HG03439 (cell line): ENCODE results near the gene CCNJ.

Experiments used
- ATAC-seq: cut with Tn5 transposase; IDR thresholded peaks from one replicate; pipeline ENCODE4 v1.9.1; 2021; ENCODE audit warnings: mild to moderate bottlenecking, moderate library complexity; ENCODE audit not compliant: unreplicated experiment

The CCNJ gene

DNA sequence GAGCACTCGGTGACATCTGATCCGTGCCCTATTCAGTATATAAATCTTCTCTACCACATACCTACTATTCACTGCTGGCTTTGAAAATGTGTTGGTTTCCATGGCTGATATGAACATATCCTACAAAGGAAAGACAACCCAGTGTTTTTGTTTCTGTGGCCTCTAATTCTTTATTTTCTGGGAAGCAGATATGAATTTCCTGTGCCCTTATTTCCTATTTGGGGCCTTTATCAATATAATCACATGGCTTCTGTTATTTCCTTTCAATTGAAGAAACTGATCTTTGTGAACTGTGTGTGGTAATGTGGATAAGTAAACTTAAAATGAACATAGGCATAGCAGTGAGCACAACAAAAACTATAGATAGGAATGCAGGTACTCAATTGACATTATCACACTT is 10.6 kb downstream of the CCNJ start:
- no peak for ATAC-seq

DNA sequence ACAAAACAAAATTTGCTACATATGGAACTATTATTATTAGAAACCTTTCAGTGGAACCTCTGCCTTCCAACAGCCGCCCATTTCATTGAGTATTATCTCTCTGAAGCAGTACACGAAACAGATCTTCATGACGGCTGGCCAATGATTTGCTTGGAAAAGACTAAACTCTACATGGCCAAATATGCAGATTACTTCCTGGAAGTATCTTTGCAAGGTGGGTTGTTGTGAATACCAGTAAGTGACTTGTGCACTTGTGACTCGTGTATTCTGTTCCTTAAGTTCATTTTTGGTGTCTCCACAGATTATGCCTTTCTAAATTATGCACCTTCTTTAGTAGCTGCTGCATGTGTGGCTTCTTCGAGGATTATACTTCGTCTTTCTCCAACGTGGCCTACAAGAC is 13.4 kb downstream of the CCNJ start:
- ATAC-seq, result no peak

DNA sequence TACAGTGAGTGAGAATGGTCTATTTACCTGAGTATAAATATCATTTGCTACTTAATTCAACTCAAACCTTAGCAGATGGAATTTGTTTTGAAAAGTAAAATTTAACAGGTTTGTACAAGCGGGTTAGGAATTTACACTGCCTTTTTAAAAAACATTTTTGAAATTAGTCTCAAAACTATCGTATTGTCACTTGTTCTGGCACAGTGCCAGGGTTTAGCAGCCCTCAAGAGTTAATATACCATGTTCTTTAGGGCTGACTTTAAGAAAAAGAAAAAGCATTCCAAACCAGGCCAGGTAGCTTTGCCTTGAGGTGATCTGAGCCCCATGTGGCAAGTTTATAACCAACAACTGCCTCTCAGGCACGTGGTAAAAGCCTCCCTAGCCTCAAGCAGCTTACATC is 17.8 kb downstream of the CCNJ start:
- ATAC-seq, result no peak

DNA sequence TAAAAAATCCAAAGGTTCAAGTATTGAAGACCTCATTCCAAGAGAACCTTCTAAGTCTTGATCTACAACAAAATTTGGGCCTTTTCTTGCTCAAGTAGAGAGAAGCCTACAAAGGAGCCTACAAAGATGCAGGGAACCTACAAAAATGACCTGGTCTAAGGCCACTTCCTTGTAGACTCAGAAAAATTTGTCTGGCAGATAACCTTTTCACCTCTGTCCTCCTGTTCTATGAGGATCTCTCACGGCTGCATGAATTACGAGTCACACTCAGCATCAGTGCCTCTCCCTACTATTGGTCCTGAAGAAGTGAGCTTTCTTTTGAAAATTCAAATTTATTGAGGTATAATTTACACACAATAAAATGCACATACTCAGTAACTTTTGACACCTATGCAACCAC is 29.3 kb downstream of the CCNJ start:
- no peak for ATAC-seq

DNA sequence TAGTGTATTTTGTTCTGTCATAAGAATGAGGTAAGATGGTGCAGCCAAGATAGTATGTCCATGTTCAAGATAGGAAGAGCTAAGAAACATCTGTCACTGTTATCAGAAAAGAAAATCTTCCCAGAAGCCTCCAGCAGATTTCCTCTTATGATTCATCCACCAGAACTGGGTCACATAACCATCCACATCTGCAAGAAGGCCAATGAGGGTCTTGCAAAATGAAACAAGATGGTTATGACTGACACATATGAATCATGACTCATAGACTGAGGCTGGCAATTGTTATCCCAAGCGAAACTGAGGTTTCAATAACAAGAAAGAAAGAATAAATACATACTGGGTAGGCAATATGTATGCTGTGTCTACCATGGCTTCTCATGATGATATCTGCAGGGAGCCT is 30.3 kb downstream of the CCNJ start:
- no peak for ATAC-seq

DNA sequence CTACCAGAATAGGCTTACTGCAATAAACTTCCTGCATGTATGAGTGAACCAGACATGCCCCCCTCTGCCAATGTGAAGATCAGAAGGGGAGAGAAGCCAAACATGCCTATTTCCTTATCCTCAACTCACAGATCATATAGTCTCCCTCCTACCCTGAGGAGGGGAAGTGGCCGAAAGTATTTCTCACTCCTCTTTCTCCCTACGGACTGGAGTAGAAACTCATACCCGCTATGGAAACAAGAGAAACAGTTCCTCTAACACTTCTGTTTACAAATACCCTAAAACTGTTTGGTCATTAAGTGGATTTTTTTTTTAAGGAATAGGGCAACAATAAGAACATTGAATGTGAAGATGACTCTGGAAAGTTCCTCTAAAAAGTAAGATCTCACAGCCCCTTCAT is 31.4 kb downstream of the CCNJ start:
- no peak for ATAC-seq

DNA sequence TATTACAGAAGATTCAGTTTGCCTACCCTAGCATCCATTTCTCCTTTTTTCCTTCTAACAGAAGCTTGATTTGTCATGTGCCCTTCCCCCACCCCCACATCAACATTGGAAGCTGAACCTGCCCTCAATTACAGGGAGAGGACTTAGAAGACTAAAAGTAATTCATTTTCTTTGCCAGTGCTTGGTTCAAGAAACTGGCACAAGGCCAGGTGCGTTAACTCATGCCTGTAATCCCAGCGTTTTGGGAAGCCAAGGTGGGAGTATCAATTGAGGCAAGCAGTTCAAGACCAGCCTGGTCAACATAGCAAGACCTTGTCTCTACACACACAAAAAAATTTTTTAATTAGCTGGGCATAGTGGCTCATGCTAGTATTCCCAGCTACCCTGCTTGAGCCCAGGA is 32.6 kb downstream of the CCNJ start:
- ATAC-seq, result no peak

DNA sequence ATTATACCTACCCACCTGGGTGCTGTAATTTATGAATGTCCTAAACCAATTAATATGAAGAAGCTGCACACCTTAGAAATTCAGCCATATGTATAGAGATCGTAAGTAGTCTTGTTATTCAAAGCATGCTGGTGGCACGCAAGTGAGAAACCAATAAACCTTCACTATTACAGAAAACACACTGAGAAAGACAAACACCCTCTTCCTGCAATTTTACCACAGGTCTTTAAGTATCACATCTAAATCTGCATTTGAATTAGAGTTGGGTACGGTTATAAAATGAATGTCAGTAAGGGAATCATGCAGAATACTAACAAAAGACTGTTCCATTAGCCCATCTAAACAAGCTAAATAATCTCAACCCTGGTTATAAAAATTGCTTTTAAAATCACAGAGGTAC is 33.8 kb downstream of the CCNJ start:
- no peak for ATAC-seq

DNA sequence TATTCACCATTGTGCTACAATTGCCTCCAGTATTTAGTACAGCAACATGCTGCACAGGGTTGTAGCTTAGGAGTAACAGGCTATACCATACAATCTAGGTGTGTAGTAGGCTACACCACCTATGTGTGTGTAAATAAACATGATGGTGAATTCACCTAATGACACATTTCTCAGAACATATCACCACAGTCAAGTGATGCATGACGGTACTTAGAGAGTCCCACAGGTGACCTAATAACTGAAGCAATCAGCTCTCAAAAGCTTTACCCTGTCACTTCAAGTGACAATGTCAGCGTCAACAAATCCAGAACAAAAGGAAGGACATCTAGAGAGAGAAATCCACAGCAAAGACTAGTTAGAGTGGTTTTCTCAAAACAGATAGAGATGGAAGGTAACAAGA is 38.8 kb downstream of the CCNJ start:
- ATAC-seq, result no peak

DNA sequence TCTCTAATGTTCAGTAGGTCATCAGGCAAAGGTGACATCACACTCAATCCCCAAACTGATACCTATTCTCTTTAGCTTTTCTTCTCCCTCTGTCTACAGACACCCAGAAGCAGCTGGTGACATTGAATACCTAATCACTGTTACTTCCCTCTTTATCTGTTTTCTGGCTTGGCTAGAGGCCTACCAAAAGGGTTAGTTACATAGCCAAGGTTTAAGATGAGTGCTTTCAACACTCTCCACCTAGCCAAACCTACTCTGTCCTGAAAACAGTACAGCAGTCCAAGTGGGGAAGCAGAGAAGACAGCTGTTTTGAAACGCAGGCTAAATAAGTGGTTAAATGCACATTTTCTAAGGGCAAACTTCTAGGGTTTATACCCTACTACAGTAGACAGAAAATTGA is 39.4 kb downstream of the CCNJ start:
- no peak for ATAC-seq

DNA sequence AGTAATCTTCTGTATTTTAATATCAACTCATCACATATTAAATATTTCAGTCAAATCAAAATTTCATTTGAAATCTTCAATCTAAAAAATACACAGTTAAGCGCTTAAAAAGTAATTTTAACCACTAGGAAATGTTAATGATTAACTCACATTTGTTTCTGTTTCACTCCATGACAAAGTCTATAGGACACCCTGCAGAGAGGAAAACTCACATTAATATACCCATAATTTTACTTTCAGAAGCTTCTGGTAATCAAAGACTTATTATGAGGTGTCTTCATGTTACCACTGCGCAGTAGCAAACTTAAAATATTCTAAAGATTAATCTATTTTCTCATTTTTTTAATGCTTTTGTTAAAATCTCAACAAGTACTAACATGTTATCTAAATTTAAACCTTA is 45.7 kb downstream of the CCNJ start:
- no peak for ATAC-seq

DNA sequence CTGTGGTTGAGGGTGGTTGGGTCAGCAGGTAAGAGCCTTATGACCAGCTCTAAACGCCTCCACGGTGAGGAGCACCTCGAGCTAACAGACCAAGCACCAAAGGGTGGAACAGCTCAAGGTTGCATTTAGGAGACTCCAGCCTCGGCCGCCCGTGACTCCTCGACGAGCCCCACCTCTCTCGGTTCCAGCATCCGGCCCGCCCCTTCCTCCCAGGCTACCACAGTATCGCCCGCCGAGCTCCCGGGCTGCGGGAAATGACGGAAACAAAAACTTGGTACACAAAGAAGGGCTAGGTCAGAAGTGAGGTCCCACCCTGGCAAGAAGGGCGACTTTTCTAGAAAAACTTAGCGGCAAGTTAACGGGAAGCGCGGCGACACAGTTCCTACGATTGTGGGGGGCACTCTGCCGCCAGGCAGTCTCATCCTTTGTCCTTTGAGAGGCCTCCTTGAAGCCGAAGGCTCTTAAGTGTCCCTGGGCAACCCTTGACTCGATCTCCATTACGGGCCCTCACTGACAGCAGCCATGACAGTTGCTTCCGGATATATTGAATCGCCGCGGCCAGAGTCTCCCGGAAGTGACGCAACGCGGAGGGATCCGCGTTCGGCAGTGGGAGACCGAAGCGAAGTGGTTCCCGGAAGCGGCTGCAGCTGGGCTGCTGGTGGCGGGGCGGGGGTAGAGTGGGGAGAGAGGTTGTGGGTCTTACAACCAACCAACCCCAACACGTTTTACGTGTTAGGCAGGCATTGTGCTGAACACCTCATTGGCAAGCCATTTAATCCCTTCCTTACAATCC is 46.5 kb downstream of the CCNJ start:
- peak; percentile 89 for ATAC-seq

DNA sequence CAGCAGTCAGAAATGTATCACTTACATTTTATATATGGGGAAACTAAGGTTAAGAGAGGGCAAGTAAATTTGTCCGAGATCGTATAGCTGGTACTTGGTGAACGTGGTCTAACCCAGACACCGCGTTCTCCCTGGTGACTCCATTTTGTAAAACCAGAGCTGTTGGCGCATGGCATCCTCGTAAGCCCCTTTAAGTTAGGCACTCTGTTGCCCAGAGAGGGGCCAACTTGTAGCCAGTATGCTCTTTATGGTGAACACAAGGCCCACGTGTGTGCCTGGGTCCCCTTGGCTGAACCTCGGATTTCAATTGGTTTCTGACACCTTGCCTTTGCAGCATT is 47.0 kb downstream of the CCNJ start:
- ATAC-seq, result no peak

DNA sequence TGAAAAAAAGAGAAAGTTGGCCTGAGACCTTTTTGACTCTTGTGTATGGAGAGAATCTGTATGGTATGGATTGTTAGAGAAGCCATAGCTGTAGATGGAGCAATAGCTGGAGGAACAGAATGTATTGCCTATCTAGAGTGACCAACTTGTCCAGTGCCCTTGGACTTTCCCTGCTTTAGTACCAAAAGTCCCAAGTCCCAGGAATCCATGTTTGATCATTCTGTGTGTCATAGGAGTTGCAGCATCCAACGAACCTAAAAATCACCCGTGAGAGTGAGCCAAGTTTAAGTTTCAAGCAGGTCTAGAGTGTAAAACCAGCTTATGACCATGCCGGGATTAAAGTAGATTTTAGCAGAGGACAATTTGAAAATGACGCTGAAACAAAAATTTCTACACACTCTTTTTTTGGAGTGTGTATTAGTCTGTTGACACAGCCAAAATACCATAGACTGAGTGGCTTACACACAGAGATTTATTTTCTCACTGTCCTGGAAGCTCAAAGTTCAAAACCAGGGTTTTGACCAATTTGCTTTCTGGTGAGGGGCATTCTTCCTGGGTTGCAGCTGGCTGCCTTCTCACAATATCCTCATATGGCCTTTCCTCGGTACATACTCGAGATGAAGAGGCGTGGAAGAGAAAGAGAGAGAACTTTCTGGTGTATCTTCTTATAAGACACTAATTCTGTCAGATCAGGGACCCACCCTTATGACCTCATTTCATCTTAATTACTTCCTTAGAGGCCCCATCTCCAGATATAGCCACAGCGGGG is 49.8 kb downstream of the CCNJ start:
- ATAC-seq, result no peak

DNA sequence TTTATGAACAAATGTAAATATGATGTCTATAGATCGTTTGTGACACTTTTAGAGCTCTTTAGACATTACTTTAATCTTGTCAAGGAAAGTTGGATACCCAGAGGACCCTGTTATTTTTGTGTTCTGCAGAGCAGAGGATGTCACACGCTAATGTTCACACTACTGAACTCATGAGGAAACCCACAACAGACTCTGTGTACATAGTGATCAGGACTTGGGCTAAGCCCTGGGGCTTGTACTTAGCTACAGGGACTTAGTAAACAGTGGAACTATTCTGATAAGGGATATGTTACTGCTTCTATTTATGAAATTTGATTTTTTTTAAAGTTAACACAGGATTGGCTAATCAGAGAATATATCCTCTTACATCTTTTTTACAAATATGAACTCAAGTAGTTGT is 50.6 kb downstream of the CCNJ start:
- ATAC-seq, result no peak

DNA sequence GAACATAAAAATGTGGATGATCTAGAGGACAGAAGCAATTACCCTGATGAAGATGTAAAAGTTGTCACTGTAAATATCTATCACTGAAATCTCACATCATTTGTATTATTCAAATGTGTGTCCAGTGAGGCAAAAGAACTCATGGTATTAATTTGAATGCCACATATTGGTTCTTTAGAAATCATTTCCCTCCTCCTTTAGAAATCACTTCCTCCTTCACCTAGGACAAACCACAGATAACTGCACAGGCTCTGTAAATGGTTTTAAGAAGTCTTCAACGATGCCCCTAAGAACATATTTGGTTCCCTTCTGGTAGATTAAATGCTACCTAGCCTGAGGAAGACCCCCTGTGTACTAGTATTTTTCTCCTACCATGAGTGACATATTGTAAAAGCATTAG is 53.6 kb downstream of the CCNJ start:
- ATAC-seq, result no peak

DNA sequence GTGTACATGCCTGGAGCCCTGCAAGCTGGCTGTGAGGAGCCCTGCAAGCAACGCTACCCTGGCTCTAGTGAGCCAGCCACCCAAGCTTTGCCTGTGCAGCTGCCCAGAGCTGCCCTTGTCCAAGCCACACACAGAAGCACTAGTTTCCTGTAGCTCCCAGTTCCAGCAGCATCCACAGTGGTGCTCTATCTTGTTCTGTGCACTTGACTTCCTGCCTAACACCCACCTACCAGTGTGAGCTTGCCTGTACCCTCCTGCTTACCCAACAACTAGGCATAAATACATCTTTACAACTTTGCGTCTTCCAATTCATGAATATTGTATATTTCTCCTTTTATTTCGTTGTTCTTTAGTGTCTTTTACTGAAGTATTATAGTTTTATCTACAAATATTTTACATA is 54.5 kb downstream of the CCNJ start:
- no peak for ATAC-seq

DNA sequence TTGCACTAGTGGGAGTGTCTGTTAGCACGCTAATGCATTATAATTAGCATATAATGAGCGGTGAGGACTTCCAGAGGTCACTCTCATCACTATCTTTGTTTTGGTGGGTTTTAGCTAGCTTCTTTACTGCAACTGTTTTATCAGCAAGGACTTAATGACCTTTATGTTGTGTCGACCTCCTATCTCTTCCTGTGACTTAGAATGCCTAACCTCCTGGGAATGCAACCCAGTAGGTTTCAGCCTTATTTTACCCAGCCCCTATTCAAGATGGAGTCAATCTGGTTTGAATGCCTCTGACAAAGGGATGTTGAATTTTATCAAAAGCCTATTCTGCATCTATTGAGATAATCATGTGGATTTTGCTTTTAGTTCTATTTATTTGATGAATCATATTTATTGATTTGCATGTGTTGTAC is 64.2 kb downstream of the CCNJ start:
- no peak for ATAC-seq
